Fibroblast of lung (primary cell): ENCODE data around the gene USP17L27. TPM values are rescaled to one million over a fixed set of nuclear protein-coding genes. Genes with fewer than 3 reads are reported as not detected.
A peak's percentile ranks its signal among the peaks of the same experiment; 100 is the strongest.
"Not testable (repeated sequence)": the region's sequence is repeated elsewhere in the genome, so short reads cannot be mapped to it uniquely, and the experiment has no call there.

ENCODE experiments used
- DNase-seq, 2 donors: peaks; one replicate each; pipeline versions ENCODE4 v3.0.0 to v3.0.0-alpha.2; 2010; ENCODE audit warnings: low read depth in 2 of 2
- H2AFZ ChIP-seq: 2 replicates; pipeline ENCODE4 v1.5.1; 2012; ENCODE audit warnings: low read length, control low read depth, inconsistent platforms
- H3K27ac ChIP-seq: 2 replicates; pipeline ENCODE4 v1.5.1; 2011; ENCODE audit warnings: low read length, control low read depth; ENCODE audit not compliant: insufficient read depth
- H3K27me3 ChIP-seq: 2 replicates; pipeline ENCODE4 v1.5.1; 2011; ENCODE audit warnings: mild to moderate bottlenecking, low read length; ENCODE audit not compliant: control insufficient read depth, insufficient read depth
- H3K36me3 ChIP-seq: 2 replicates; pipeline ENCODE4 v1.5.1; 2011; ENCODE audit warnings: low read length; ENCODE audit not compliant: control insufficient read depth, insufficient read depth
- H3K4me1 ChIP-seq: 2 replicates; pipeline ENCODE4 v1.5.1; 2011; ENCODE audit warnings: low read length; ENCODE audit not compliant: control insufficient read depth, insufficient read depth; ENCODE audit errors: extremely low read depth
- H3K4me2 ChIP-seq: 2 replicates; pipeline ENCODE4 v1.5.1; 2011; ENCODE audit warnings: low read length, control low read depth; ENCODE audit not compliant: insufficient read depth; ENCODE audit errors: extremely low read depth
- H3K4me3 ChIP-seq, 4 experiments: fragments of 200-600 bp in 1 of 4; sonication (generic) in 1 of 4; replicated peaks in 1 of 4; 2 replicates each; pipeline ENCODE4 v1.5.1; 2011 to 2016; ENCODE audit warnings: low read length in 4 of 4, low read depth in 3 of 4, mild to moderate bottlenecking in 3 of 4, control low read depth in 2 of 4, inconsistent platforms in 1 of 4, mixed read lengths in 1 of 4; ENCODE audit not compliant: insufficient read depth in 1 of 4; ENCODE audit errors: control extremely low read depth in 1 of 4
- H3K79me2 ChIP-seq: 2 replicates; pipeline ENCODE4 v1.5.1; 2012; ENCODE audit warnings: mild to moderate bottlenecking, low read length, inconsistent platforms; ENCODE audit not compliant: control insufficient read depth, insufficient read depth
- H3K9ac ChIP-seq: 2 replicates; pipeline ENCODE4 v1.5.1; 2011; ENCODE audit warnings: mild to moderate bottlenecking, low read length, control low read depth; ENCODE audit not compliant: insufficient read depth
- H3K9me3 ChIP-seq: 2 replicates; pipeline ENCODE4 v1.5.1; 2012; ENCODE audit warnings: low read depth, low read length; ENCODE audit not compliant: control insufficient read depth, insufficient read depth
- H4K20me1 ChIP-seq: 2 replicates; pipeline ENCODE4 v1.5.1; 2011; ENCODE audit warnings: low read length; ENCODE audit not compliant: control insufficient read depth, insufficient read depth; ENCODE audit errors: extremely low read depth
- CTCF ChIP-seq, 2 donors: IDR thresholded peaks in 1 of 2; conservative IDR thresholded peaks in 1 of 2; 1 replicate in 1 of 2; 2 replicates in 1 of 2; pipeline ENCODE4 v1.5.1; 2011 to 2012; ENCODE audit warnings: low read length in 2 of 2, control low read depth in 1 of 2, inconsistent platforms in 1 of 2, low read depth in 1 of 2, mild to moderate bottlenecking in 1 of 2
- EZH2 ChIP-seq: IDR thresholded peaks from 2 replicates; pipeline ENCODE4 v1.5.1; 2012; ENCODE audit warnings: low read length, control low read depth, mild to moderate bottlenecking; ENCODE audit errors: missing control alignments
- polyA plus RNA-seq, 2 donors: library from polyadenylated mRNA; depleted of rRNA in 1 of 2; stranded (reverse) in 1 of 2; unstranded in 1 of 2; fragments of >200 nt; gene quantifications; 2 replicates each; pipeline ENCODE4 v1.2.1, GENCODE V29; 2011 to 2012; ENCODE audit warnings: missing spikeins in 1 of 2
- total RNA-seq: library from RNA; depleted of rRNA; stranded (reverse); fragments of >200 nt; gene quantifications from 2 replicates; pipeline ENCODE4 v1.2.1, GENCODE V29; 2014

Gene USP17L27
- total and polyA plus RNA-seq, 2 donors (not counting 1 experiment from before 2014, with no cell fraction given) = not detected

GRCh38 chr4:9381012-9381534, 37.1 kb downstream of the USP17L27 start:
- DNase-seq = peak in 1 of 2 donors; percentile 17
- peak overlapping the region in 2 of 4 experiments; percentile 45 to 49 for H3K4me3 ChIP-seq
- not testable (repeated sequence) for H3K36me3 ChIP-seq, H3K79me2 ChIP-seq, H4K20me1 ChIP-seq, H3K9me3 ChIP-seq, H3K27me3 ChIP-seq, H3K4me1 ChIP-seq, H3K4me2 ChIP-seq, H3K27ac ChIP-seq, H2AFZ ChIP-seq
- peak; percentile 17 to 35 for TF ChIP-seq CTCF (conservative IDR thresholded peaks at IDR 0.05 in 1 of 2, IDR thresholded peaks at IDR 0.05 in 1 of 2; ENCODE audit: low read depth in 1 of 2, low read length in 2 of 2)
- H3K9ac ChIP-seq = peak overlapping the region; percentile 23

GRCh38 chr4:9384126-9384525, 40.2 kb downstream of the USP17L27 start:
- Histone ChIP-seq H3K4me3 (no peak overlapping the region), H2AFZ (no peak overlapping the region), H3K27ac (no peak overlapping the region), H3K4me1 (no peaks in the 10 kb centered on the region), H3K9me3 (no peaks in the 10 kb centered on the region), H4K20me1 (no peaks in the 10 kb centered on the region), H3K79me2 (no peaks in the 10 kb centered on the region), H3K36me3 (no peaks in the 10 kb centered on the region), H3K4me2 (no peak overlapping the region), H3K27me3 (no peaks in the 10 kb centered on the region), H3K9ac (no peak overlapping the region)
- no peak for DNase-seq
- TF ChIP-seq CTCF (conservative IDR thresholded peaks at IDR 0.05 in 1 of 2, IDR thresholded peaks at IDR 0.05 in 1 of 2; ENCODE audit: low read depth in 1 of 2, low read length in 2 of 2) = no peak
- TF ChIP-seq EZH2 = no peak

GRCh38 chr4:9389001-9389400, 45.1 kb downstream of the USP17L27 start:
- not testable (repeated sequence) for H3K27ac ChIP-seq, H3K4me2 ChIP-seq, H4K20me1 ChIP-seq, H3K79me2 ChIP-seq, H2AFZ ChIP-seq, H3K9me3 ChIP-seq, H3K4me3 ChIP-seq, H3K9ac ChIP-seq, H3K27me3 ChIP-seq, H3K4me1 ChIP-seq, DNase-seq, H3K36me3 ChIP-seq

Other genes starting within 250 kb of the USP17L27 start
- not detected in 2 replicates for gene FAM90A26, start 173.7 kb upstream of the USP17L27 start, total RNA-seq
- not detected in 2 replicates for gene FAM90A26, start 173.7 kb upstream of the USP17L27 start, polyA plus RNA-seq
- gene USP17L10, start 133.5 kb upstream of the USP17L27 start, total RNA-seq = not detected in 2 replicates
- gene USP17L10, start 133.5 kb upstream of the USP17L27 start, polyA plus RNA-seq = not detected in 2 replicates
- gene USP17L11, start 128.7 kb upstream of the USP17L27 start, total RNA-seq = not detected in 2 replicates
- not detected in 2 replicates for gene USP17L11, start 128.7 kb upstream of the USP17L27 start, polyA plus RNA-seq
- gene USP17L12, start 124.0 kb upstream of the USP17L27 start, total RNA-seq = not detected in 2 replicates
- not detected in 2 replicates for gene USP17L12, start 124.0 kb upstream of the USP17L27 start, polyA plus RNA-seq
- not detected in 2 replicates for gene USP17L13, start 119.3 kb upstream of the USP17L27 start, total RNA-seq
- gene USP17L13, start 119.3 kb upstream of the USP17L27 start, polyA plus RNA-seq = not detected in 2 replicates
- not detected in 2 replicates for gene USP17L15, start 109.8 kb upstream of the USP17L27 start, total RNA-seq
- not detected in 2 replicates for gene USP17L15, start 109.8 kb upstream of the USP17L27 start, polyA plus RNA-seq
- not detected in 2 replicates for gene USP17L17, start 100.3 kb upstream of the USP17L27 start, total RNA-seq
- not detected in 2 replicates for gene USP17L17, start 100.3 kb upstream of the USP17L27 start, polyA plus RNA-seq
- gene USP17L18, start 95.5 kb upstream of the USP17L27 start, total RNA-seq = not detected in 2 replicates
- not detected in 2 replicates for gene USP17L18, start 95.5 kb upstream of the USP17L27 start, polyA plus RNA-seq
- not detected in 2 replicates for gene USP17L19, start 90.8 kb upstream of the USP17L27 start, total RNA-seq
- not detected in 2 replicates for gene USP17L19, start 90.8 kb upstream of the USP17L27 start, polyA plus RNA-seq
- not detected in 2 replicates for gene USP17L20, start 86.0 kb upstream of the USP17L27 start, total RNA-seq
- not detected in 2 replicates for gene USP17L20, start 86.0 kb upstream of the USP17L27 start, polyA plus RNA-seq
- not detected in 2 replicates for gene USP17L21, start 81.3 kb upstream of the USP17L27 start, total RNA-seq
- not detected in 2 replicates for gene USP17L21, start 81.3 kb upstream of the USP17L27 start, polyA plus RNA-seq
- not detected in 2 replicates for gene USP17L22, start 76.5 kb upstream of the USP17L27 start, total RNA-seq
- not detected in 2 replicates for gene USP17L22, start 76.5 kb upstream of the USP17L27 start, polyA plus RNA-seq
- gene USP17L24, start 19.0 kb upstream of the USP17L27 start, total RNA-seq = not detected in 2 replicates
- not detected in 2 replicates for gene USP17L24, start 19.0 kb upstream of the USP17L27 start, polyA plus RNA-seq
- gene USP17L25, start 14.2 kb upstream of the USP17L27 start, total RNA-seq = not detected in 2 replicates
- not detected in 2 replicates for gene USP17L25, start 14.2 kb upstream of the USP17L27 start, polyA plus RNA-seq
- not detected in 2 replicates for gene USP17L26, start 9.5 kb upstream of the USP17L27 start, total RNA-seq
- not detected in 2 replicates for gene USP17L26, start 9.5 kb upstream of the USP17L27 start, polyA plus RNA-seq
- not detected in 2 replicates for gene USP17L5, start 4.7 kb upstream of the USP17L27 start, total RNA-seq
- gene USP17L5, start 4.7 kb upstream of the USP17L27 start, polyA plus RNA-seq = not detected in 2 replicates
- gene USP17L28, start 4.7 kb downstream of the USP17L27 start, total RNA-seq = not detected in 2 replicates
- gene USP17L28, start 4.7 kb downstream of the USP17L27 start, polyA plus RNA-seq = not detected in 2 replicates
- not detected in 2 replicates for gene USP17L29, start 9.5 kb downstream of the USP17L27 start, total RNA-seq
- gene USP17L29, start 9.5 kb downstream of the USP17L27 start, polyA plus RNA-seq = not detected in 2 replicates
- gene USP17L30, start 19.0 kb downstream of the USP17L27 start, total RNA-seq = not detected in 2 replicates
- gene USP17L30, start 19.0 kb downstream of the USP17L27 start, polyA plus RNA-seq = not detected in 2 replicates
- not detected in 2 replicates for gene DEFB131A, start 100.3 kb downstream of the USP17L27 start, total RNA-seq
- gene DEFB131A, start 100.3 kb downstream of the USP17L27 start, polyA plus RNA-seq = not detected in 2 replicates